H9 (cell line): ENCODE data around the gene HS6ST2. TPM values are rescaled to one million over a fixed set of nuclear protein-coding genes. Genes with fewer than 3 reads are reported as not detected.

Experiments used
- DNase-seq: peaks from one replicate; pipeline ENCODE4 v3.0.0-alpha.2; 2017
- H2AFZ ChIP-seq: one replicate; pipeline ENCODE4 v1.6.1; 2013; ENCODE audit warnings: mild to moderate bottlenecking, low read length, control low read depth, moderate library complexity
- H2AK5ac ChIP-seq: 2 replicates; pipeline ENCODE4 v1.6.1; 2013; ENCODE audit warnings: low read length, control low read depth, mixed read lengths; ENCODE audit not compliant: insufficient read length
- H2BK120ac ChIP-seq: one replicate; pipeline ENCODE4 v1.6.1; 2013; ENCODE audit warnings: low read depth, mild to moderate bottlenecking, low read length, control low read depth, inconsistent platforms; ENCODE audit not compliant: poor library complexity, severe bottlenecking
- H2BK12ac ChIP-seq: 2 replicates; pipeline ENCODE4 v1.6.1; 2013; ENCODE audit warnings: low read length, control low read depth, mixed read lengths, low read depth; ENCODE audit not compliant: insufficient read length
- H2BK15ac ChIP-seq: 2 replicates; pipeline ENCODE4 v1.6.1; 2013; ENCODE audit warnings: low read depth, low read length, control low read depth
- H2BK20ac ChIP-seq: one replicate; pipeline ENCODE4 v1.6.1; 2013; ENCODE audit warnings: low read depth, mild to moderate bottlenecking, low read length, control low read depth, inconsistent platforms; ENCODE audit not compliant: poor library complexity, severe bottlenecking
- H2BK5ac ChIP-seq: 2 replicates; pipeline ENCODE4 v1.6.1; 2013; ENCODE audit warnings: low read length, control low read depth, mixed read lengths; ENCODE audit not compliant: insufficient read length
- H3K14ac ChIP-seq: 2 replicates; pipeline ENCODE4 v1.6.1; 2013; ENCODE audit warnings: low read length, control low read depth; ENCODE audit not compliant: insufficient read depth
- H3K18ac ChIP-seq: 2 replicates; pipeline ENCODE4 v1.6.1; 2013; ENCODE audit warnings: low read depth, mild to moderate bottlenecking, mixed read lengths, low read length, control low read depth; ENCODE audit not compliant: insufficient read length
- H3K23ac ChIP-seq: 2 replicates; pipeline ENCODE4 v1.6.1; 2013; ENCODE audit warnings: low read length, control low read depth, mixed read lengths, low read depth; ENCODE audit not compliant: insufficient read length
- H3K23me2 ChIP-seq: 2 replicates; pipeline ENCODE4 v1.6.1; 2013; ENCODE audit warnings: low read depth, mild to moderate bottlenecking, mixed read lengths, low read length, control low read depth; ENCODE audit not compliant: insufficient read length, poor library complexity, severe bottlenecking
- H3K27ac ChIP-seq: 2 replicates; pipeline ENCODE4 v1.5.1; 2013; ENCODE audit warnings: low read length, control low read depth, mixed read lengths, low read depth; ENCODE audit not compliant: insufficient read length
- H3K27me3 ChIP-seq: 2 replicates; pipeline ENCODE4 v1.6.1; 2013; ENCODE audit warnings: low read length, control low read depth, inconsistent platforms; ENCODE audit not compliant: insufficient read depth
- H3K4ac ChIP-seq: 2 replicates; pipeline ENCODE4 v1.6.1; 2013; ENCODE audit warnings: low read depth, mild to moderate bottlenecking, control low read depth, inconsistent platforms, low read length, moderate library complexity
- H3K4me1 ChIP-seq: 2 replicates; pipeline ENCODE4 v1.6.1; 2013; ENCODE audit warnings: low read length, control low read depth, inconsistent platforms; ENCODE audit not compliant: insufficient read depth
- H3K4me2 ChIP-seq: 2 replicates; pipeline ENCODE4 v1.6.1; 2013; ENCODE audit warnings: low read length, control low read depth, mixed read lengths; ENCODE audit not compliant: insufficient read length, insufficient read depth
- H3K56ac ChIP-seq: 2 replicates; pipeline ENCODE4 v1.6.1; 2013; ENCODE audit warnings: low read depth, mild to moderate bottlenecking, mixed read lengths, low read length, control low read depth; ENCODE audit not compliant: insufficient read length
- H3K79me1 ChIP-seq: 2 replicates; pipeline ENCODE4 v1.6.1; 2013; ENCODE audit warnings: low read depth, mild to moderate bottlenecking, moderate library complexity, low read length, control low read depth, inconsistent platforms; ENCODE audit not compliant: insufficient read depth, poor library complexity, severe bottlenecking
- H3K79me2 ChIP-seq: 2 replicates; pipeline ENCODE4 v1.6.1; 2013; ENCODE audit warnings: low read length, control low read depth, inconsistent platforms; ENCODE audit not compliant: insufficient read depth
- H3K9ac ChIP-seq: 2 replicates; pipeline ENCODE4 v1.6.1; 2013; ENCODE audit warnings: low read length, control low read depth, mixed read lengths; ENCODE audit not compliant: insufficient read length; ENCODE audit errors: extremely low read depth
- H3K9me3 ChIP-seq: one replicate; pipeline ENCODE4 v1.6.1; 2013; ENCODE audit warnings: low read depth, low read length, inconsistent platforms; ENCODE audit not compliant: control insufficient read depth
- H3T11ph ChIP-seq: one replicate; pipeline ENCODE4 v1.6.1; 2013; ENCODE audit warnings: mild to moderate bottlenecking, low read length, control low read depth, inconsistent platforms
- H4K20me1 ChIP-seq: one replicate; pipeline ENCODE4 v1.6.1; 2013; ENCODE audit not compliant: control insufficient read depth, insufficient read length, insufficient read depth
- H4K5ac ChIP-seq: 2 replicates; pipeline ENCODE4 v1.6.1; 2013; ENCODE audit warnings: low read depth, mild to moderate bottlenecking, mixed read lengths, low read length, control low read depth; ENCODE audit not compliant: insufficient read length
- H4K8ac ChIP-seq: replicated peaks from 2 replicates; pipeline ENCODE4 v1.6.1; 2013; ENCODE audit warnings: low read length, control low read depth, mixed read lengths, low read depth; ENCODE audit not compliant: insufficient read length
- H4K91ac ChIP-seq: 2 replicates; pipeline ENCODE4 v1.6.1; 2013; ENCODE audit warnings: low read depth, mild to moderate bottlenecking, moderate library complexity, mixed read lengths, low read length, control low read depth; ENCODE audit not compliant: insufficient read length
- H3K27ac Mint-ChIP-seq, 3 experiments: 2 replicates in 2 of 3; 3 replicates in 1 of 3; pipeline ENCODE4 v1.8.0; 2020 to 2021; ENCODE audit warnings: mixed read lengths in 3 of 3, mild to moderate bottlenecking in 1 of 3, moderate library complexity in 1 of 3
- H3K27me3 Mint-ChIP-seq: 2 replicates; pipeline ENCODE4 v1.8.0; 2021; ENCODE audit warnings: low read depth, mild to moderate bottlenecking, moderate library complexity, mixed read lengths
- H3K36me3 Mint-ChIP-seq, 3 experiments: 2 replicates in 2 of 3; 3 replicates in 1 of 3; pipeline ENCODE4 v1.8.0; 2020 to 2021; ENCODE audit warnings: low read depth in 3 of 3, mixed read lengths in 3 of 3; ENCODE audit not compliant: insufficient read depth in 1 of 3
- H3K4me1 Mint-ChIP-seq, 2 experiments: 2 replicates each; pipeline ENCODE4 v1.8.0; 2020; ENCODE audit warnings: mixed read lengths in 2 of 2
- H3K4me3 Mint-ChIP-seq, 2 experiments: 2 replicates in 1 of 2; 3 replicates in 1 of 2; pipeline ENCODE4 v1.8.0; 2020 to 2021; ENCODE audit warnings: mild to moderate bottlenecking in 2 of 2, mixed read lengths in 2 of 2, moderate library complexity in 1 of 2
- H3K9me3 Mint-ChIP-seq, 2 experiments: 2 replicates in 1 of 2; 3 replicates in 1 of 2; pipeline ENCODE4 v1.8.0; 2020; ENCODE audit warnings: mild to moderate bottlenecking in 2 of 2, mixed read lengths in 2 of 2, moderate library complexity in 1 of 2
- WGBS: extraction: QIAGEN DNeasy Blood & Tissue Kit; methylation state at CpG from one replicate; pipeline ENCODE4 v1.1.7; 2013; ENCODE audit warnings: missing lambda C conversion rate, low lambda C conversion rate, mixed read lengths; ENCODE audit not compliant: insufficient read length; ENCODE audit errors: extremely low coverage; 5-methylcytosine and 5-hydroxymethylcytosine counted together
- total RNA-seq: library from RNA; stranded (reverse); gene quantifications from 2 replicates; pipeline ENCODE4 v1.2.1, GENCODE V29; 2021
- TF ChIP-seq, protein P1 (sequence below): fragments of 200-600 bp; sonication (generic); conservative IDR thresholded peaks from 3 replicates; pipeline ENCODE4 v1.8.0; 2021; ENCODE audit warnings: antibody characterized with exemption, mild to moderate bottlenecking

Gene HS6ST2
- total RNA-seq, 1 experiment from 2014 or later: 4.8 TPM

DNA sequence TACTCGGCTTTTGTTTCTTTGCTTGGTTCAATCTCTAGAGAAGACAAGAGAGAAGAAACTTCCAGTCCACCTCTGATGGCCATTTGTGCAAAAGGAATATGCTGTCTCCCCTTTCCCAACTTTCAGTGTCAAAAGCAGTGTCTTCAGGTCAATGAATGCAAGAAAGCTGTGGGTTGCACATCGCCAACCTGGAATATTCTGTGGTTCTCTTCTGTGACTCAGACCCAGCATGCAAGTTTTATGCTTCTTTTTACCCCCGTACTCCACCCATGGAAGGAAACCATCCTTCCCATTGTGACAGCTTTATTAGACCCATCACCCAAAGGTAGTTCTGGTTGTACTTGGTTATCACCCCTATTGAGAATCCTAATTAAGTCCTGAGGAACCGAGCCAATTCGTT, 334.0 kb downstream of the HS6ST2 start:
- no CpG with 5 or more reads among the region's 5 CpGs for WGBS
- H2BK20ac ChIP-seq: no peak overlapping the region
- H3K4me1 Mint-ChIP-seq: peaks cover 0 to 3% of the 10 kb centered on the region in 2 experiments; a peak in 2 of 4 replicates
- H4K20me1 ChIP-seq: no peaks in the 10 kb centered on the region
- no peak overlapping the region for H4K5ac ChIP-seq
- H3K79me1 ChIP-seq: no peaks in the 10 kb centered on the region
- no peak overlapping the region for H3T11ph ChIP-seq
- H2AK5ac ChIP-seq: no peak overlapping the region
- no peak overlapping the region for H3K18ac ChIP-seq
- no peak overlapping the region for H3K9ac ChIP-seq
- no peaks in the 10 kb centered on the region for H3K4me1 ChIP-seq
- no peak overlapping the region for H3K4me2 ChIP-seq
- no peak overlapping the region for H3K23ac ChIP-seq
- H3K79me2 ChIP-seq: no peaks in the 10 kb centered on the region
- H3K9me3 ChIP-seq: no peaks in the 10 kb centered on the region
- H2BK120ac ChIP-seq: no peak overlapping the region
- no peak overlapping the region for H3K4me3 Mint-ChIP-seq
- no peaks in the 10 kb centered on the region for H3K9me3 Mint-ChIP-seq
- no peaks in the 10 kb centered on the region for H3K27me3 ChIP-seq
- H3K14ac ChIP-seq: no peak overlapping the region
- no peak overlapping the region for H4K8ac ChIP-seq
- H3K23me2 ChIP-seq: no peaks in the 10 kb centered on the region
- H3K27me3 Mint-ChIP-seq: peaks cover 4% of the 10 kb centered on the region
- no peak overlapping the region for H2BK12ac ChIP-seq
- no peak overlapping the region for H2BK15ac ChIP-seq
- no peak overlapping the region for H3K4ac ChIP-seq
- DNase-seq: no peak
- no peak overlapping the region for H2AFZ ChIP-seq
- no peaks in the 10 kb centered on the region for H3K36me3 Mint-ChIP-seq
- H3K56ac ChIP-seq: no peak overlapping the region
- no peak overlapping the region; a peak in 1 of 7 replicates for H3K27ac Mint-ChIP-seq
- no peak overlapping the region for H3K27ac ChIP-seq
- no peak overlapping the region for H4K91ac ChIP-seq
- no peak overlapping the region for H2BK5ac ChIP-seq
- TF ChIP-seq, protein P1, sequence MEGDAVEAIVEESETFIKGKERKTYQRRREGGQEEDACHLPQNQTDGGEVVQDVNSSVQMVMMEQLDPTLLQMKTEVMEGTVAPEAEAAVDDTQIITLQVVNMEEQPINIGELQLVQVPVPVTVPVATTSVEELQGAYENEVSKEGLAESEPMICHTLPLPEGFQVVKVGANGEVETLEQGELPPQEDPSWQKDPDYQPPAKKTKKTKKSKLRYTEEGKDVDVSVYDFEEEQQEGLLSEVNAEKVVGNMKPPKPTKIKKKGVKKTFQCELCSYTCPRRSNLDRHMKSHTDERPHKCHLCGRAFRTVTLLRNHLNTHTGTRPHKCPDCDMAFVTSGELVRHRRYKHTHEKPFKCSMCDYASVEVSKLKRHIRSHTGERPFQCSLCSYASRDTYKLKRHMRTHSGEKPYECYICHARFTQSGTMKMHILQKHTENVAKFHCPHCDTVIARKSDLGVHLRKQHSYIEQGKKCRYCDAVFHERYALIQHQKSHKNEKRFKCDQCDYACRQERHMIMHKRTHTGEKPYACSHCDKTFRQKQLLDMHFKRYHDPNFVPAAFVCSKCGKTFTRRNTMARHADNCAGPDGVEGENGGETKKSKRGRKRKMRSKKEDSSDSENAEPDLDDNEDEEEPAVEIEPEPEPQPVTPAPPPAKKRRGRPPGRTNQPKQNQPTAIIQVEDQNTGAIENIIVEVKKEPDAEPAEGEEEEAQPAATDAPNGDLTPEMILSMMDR: no peak
